GM12874 (cell line): ENCODE measurements around the gene CER1.

Experiments
- CTCF ChIP-seq: IDR thresholded peaks from 2 replicates; pipeline ENCODE4 v1.5.1; 2011; ENCODE audit warnings: low read depth, mild to moderate bottlenecking, control low read depth, low read length, moderate library complexity; ENCODE audit not compliant: insufficient read depth

CER1 gene

GRCh38 chr9:14744768-14745167 is 22.2 kb upstream of the CER1 start:
- TF ChIP-seq CTCF: no peak

GRCh38 chr9:14741369-14741768 is 18.8 kb upstream of the CER1 start:
- no peak for TF ChIP-seq CTCF

GRCh38 chr9:14733133-14733532 is 10.6 kb upstream of the CER1 start:
- TF ChIP-seq CTCF: no peak

GRCh38 chr9:14731294-14731981 is 8.9 kb upstream of the CER1 start:
- TF ChIP-seq CTCF: no peak

GRCh38 chr9:14730461-14730898 is 7.9 kb upstream of the CER1 start:
- TF ChIP-seq CTCF: no peak

GRCh38 chr9:14723301-14723700 is 768 bp upstream of the CER1 start:
- TF ChIP-seq CTCF: no peak

- no peak for TF ChIP-seq CTCF
Observed at GRCh38 chr9:14719231-14719923, 3.2 kb downstream of the CER1 start.
